Heart left ventricle (tissue), 16 donors: ENCODE measurements around the gene IFNA21. TPM values are rescaled to one million over a fixed set of nuclear protein-coding genes. Genes with fewer than 3 reads are reported as not detected.
A peak's percentile ranks its signal among the peaks of the same experiment; 100 is the strongest.
"Not testable (repeated sequence)": the region's sequence is repeated elsewhere in the genome, so short reads cannot be mapped to it uniquely, and the experiment has no call there.

Source experiments
- ATAC-seq, 4 donors: fragments of 200-7000 bp; cut with Tn5 transposase; one replicate each; pipeline ENCODE4 v1.9.1; 2020 to 2022; ENCODE audit warnings: moderate library complexity in 4 of 4, mild to moderate bottlenecking in 3 of 4, moderate number of reproducible peaks in 1 of 4
- DNase-seq, 5 donors: peaks; one replicate each; pipeline ENCODE4 v3.0.0-alpha.2; 2020
- H3K27ac ChIP-seq, 12 donors: fragments of 200-600 bp; sonication (generic) in 4 of 12; one replicate each; pipeline versions ENCODE4 v1.5.0 to v1.8.0; 2016 to 2022; ENCODE audit warnings: mild to moderate bottlenecking in 2 of 12
- H3K27me3 ChIP-seq, 9 donors: fragments of 200-600 bp; sonication (generic) in 2 of 9; one replicate each; pipeline versions ENCODE4 v1.5.1 to v1.8.0; 2016 to 2022; ENCODE audit warnings: mild to moderate bottlenecking in 3 of 9
- H3K36me3 ChIP-seq, 9 donors: fragments of 200-600 bp; sonication (generic) in 2 of 9; one replicate each; pipeline versions ENCODE4 v1.5.0 to v1.8.0; 2018 to 2022; ENCODE audit warnings: mild to moderate bottlenecking in 2 of 9
- H3K4me1 ChIP-seq, 12 donors: fragments of 200-600 bp; sonication (generic) in 4 of 12; one replicate each; pipeline versions ENCODE4 v1.5.0 to v1.8.0; 2016 to 2022; ENCODE audit warnings: mild to moderate bottlenecking in 3 of 12
- H3K4me3 ChIP-seq, 12 donors: fragments of 200-600 bp; sonication (generic) in 4 of 12; one replicate each; pipeline versions ENCODE4 v1.5.0 to v1.8.0; 2017 to 2022; ENCODE audit warnings: mild to moderate bottlenecking in 9 of 12, moderate library complexity in 4 of 12
- H3K9me3 ChIP-seq, 12 donors: fragments of 200-600 bp; sonication (generic) in 4 of 12; one replicate each; pipeline versions ENCODE4 v1.5.0 to v1.8.0; 2016 to 2022; ENCODE audit warnings: mild to moderate bottlenecking in 1 of 12
- CTCF ChIP-seq, 12 donors: fragments of 200-600 bp; sonication (generic) in 4 of 12; IDR thresholded peaks; one replicate each; pipeline versions ENCODE4 v1.5.0 to v1.8.0; 2018 to 2022; ENCODE audit warnings: antibody characterized with exemption in 12 of 12, mild to moderate bottlenecking in 5 of 12
- POLR2A ChIP-seq, 2 donors: fragments of 450-650 bp; IDR thresholded peaks; one replicate each; pipeline ENCODE4 v1.6.1; 2017; ENCODE audit warnings: antibody characterized with exemption in 2 of 2, mild to moderate bottlenecking in 2 of 2, moderate library complexity in 2 of 2
- WGBS, 4 donors: extraction: QIAGEN DNeasy Blood & Tissue Kit in 2 of 4; methylation state at CpG; one replicate each; pipeline versions ENCODE4 v1.1.5 to v1.1.7; 2013 to 2018; 5-methylcytosine and 5-hydroxymethylcytosine counted together
- intact Hi-C, 10 donors: fragments of 100-400 bp; cut with DNase I; formaldehyde crosslinking; loops; one replicate each; pipeline versions ENCODE4 v1.11.1 to v1.14.2; 2022
- long read RNA-seq, 3 donors: library from polyadenylated mRNA; unstranded; transcript quantifications; one replicate each; pipeline ENCODE4 v2.0.0, GENCODE V29; 2020 to 2021
- polyA plus RNA-seq, 2 donors: library from polyadenylated mRNA; stranded (reverse); fragments of 200-250 nt; gene quantifications; one replicate each; pipeline ENCODE4 v1.2.3, GENCODE V29; 2013
- total RNA-seq, 9 donors: library from RNA; depleted of rRNA in 2 of 9; stranded (reverse); fragments of >200 nt in 2 of 9; fragmentation: NEBNext Ultra II Directional in 3 of 9; extraction: Animal tissue kit (Norgen Biotek cat#: 25700) in 3 of 9; gene quantifications; one replicate each; pipeline versions ENCODE4 v1.1.0 to v1.2.4, GENCODE V29; 2016 to 2023
- donor health status: ischemic (EF 13 %, LVEDD 7.1; RV severe dilation, severe dysfunction).
- donor health status: healthy with polysubstance abuse.
- donor health status: DM: no; HTN: yes; CAD: no.
- donor health status: DM: no; HTN: no; CAD: no.
- donor health status: ischemic (EF 25% LVEDD 6.9; RV normal size, moderate dysfunction).
- donor health status: ischemic (EF 25% LVEDD 5.7; RV mildly dilated, moderate dysfunction).
- donor health status: healthy.
- donor health status: DM: yes; HTN: yes; CAD: no.
- donor health status: ischemic (EF 35%, LVEDD 5.7; RV mildly dilated, moderate dysfunction).
- donor health status: nonischemic (EF 11% LVEDD 7.7; RV severe dilation, severe dysfunction).
- donor health status: DM: yes; HTN: yes; CAD: no.
- donor health status: PGD.
- donor health status: ischemic (EF 29% LVEDD 5.4; RV normal size, mild dysfunction).
- donor health status: nonischemic (EF 23%, LVEDD 6.1; RV moderate dilation, normal function).

Gene IFNA21
- total RNA-seq (not detected), polyA plus RNA-seq (not detected)
- long read RNA-seq, donor 1, result 0 reads
- long read RNA-seq, donor 2, result 0 reads
- long read RNA-seq, donor 3, result 0 reads

DNA sequence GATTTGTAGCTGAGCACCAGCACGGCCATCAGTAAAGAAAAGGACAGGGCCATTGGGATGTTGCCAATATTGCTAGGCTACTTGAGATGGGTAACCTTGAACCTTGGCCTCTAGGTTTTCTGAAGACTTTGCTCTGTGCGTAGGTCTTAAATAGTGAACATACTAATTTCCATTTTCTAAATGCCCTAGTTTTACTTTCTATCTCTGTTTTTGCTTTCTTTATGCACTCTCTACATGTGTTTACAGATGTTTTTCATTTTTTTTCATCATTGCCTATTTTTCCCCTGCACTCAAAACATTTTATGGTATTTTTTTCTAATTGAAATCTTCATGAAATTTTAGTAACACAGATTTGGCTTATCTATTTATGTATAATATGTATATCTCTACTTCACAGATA is at the start of gene IFNA21:
TSS of gene IFNA21 (minus strand) at position 101 of the 400 bp plus-strand sequence. CDS start at position 53, 48 bp downstream.
- H3K4me1 ChIP-seq, H3K4me3 ChIP-seq, H3K9me3 ChIP-seq, DNase-seq, H3K36me3 ChIP-seq, H3K27me3 ChIP-seq, ATAC-seq, H3K27ac ChIP-seq, intact Hi-C loops: not testable (repeated sequence)
- WGBS, 4 donors, result 82 to 91% (median 84%) methylated on average over 2 of the region's 2 CpGs

- H3K27me3 ChIP-seq, H3K9me3 ChIP-seq, H3K4me3 ChIP-seq, H3K36me3 ChIP-seq, H3K4me1 ChIP-seq, H3K27ac ChIP-seq, intact Hi-C loops, ATAC-seq, DNase-seq: not testable (repeated sequence)
- WGBS, 4 donors, result 21 to 38% (median 29%) methylated on average over 5 of the region's 5 CpGs
- TF ChIP-seq CTCF (IDR thresholded peaks at IDR 0.05), result peak in 7 of 12 donors; percentile 5 to 36 (median 24)
Measured at GRCh38 chr9:21213411-21214326, 47.2 kb upstream of the IFNA21 start.

DNA sequence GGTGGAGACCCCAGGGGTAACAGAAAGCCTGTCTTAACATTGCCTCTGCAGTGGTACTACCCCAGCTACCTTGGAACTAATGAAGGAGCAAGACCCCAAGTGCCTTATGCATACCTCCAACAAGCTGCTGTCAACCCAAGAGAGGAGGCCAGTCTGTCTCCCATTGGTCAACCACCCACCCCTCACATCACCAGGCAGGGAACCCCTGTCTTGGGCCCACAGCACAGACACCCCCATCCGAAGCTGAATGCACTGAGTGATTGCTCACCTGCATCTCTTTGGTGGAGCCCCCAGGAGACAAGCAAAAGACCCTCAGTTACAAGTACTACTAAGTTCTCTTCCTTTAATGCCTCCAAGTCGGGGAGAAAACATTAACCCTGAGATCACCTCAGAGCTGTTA is 45.7 kb upstream of the IFNA21 start:
- H3K36me3 ChIP-seq, ATAC-seq, H3K4me1 ChIP-seq, H3K27ac ChIP-seq, intact Hi-C loops, H3K9me3 ChIP-seq, H3K4me3 ChIP-seq, H3K27me3 ChIP-seq, DNase-seq: not testable (repeated sequence)
- WGBS, 4 donors, result 57 to 78% (median 62%) methylated on average over 1 to 2 of the region's 2 CpGs

DNA sequence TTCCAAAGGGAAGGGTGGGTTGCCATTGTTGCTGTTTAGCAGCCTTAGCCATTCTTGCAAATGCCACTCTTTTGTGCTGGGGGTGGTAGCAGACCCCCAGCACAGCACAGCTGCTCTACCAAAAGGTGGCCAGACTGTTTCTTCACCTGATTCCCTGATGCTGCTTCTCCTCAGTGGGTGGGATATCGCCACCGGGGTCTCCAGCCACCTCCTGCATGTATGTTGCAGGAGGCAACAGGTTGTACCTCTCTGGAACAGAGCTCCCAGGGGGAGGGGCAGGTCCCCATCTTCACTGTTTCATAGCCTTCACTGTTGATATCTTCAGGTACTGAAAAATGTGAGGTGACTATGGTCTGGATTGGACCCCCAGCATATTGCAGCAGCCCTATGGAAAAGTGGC is 44.3 kb upstream of the IFNA21 start:
- H3K4me1 ChIP-seq, intact Hi-C loops, H3K36me3 ChIP-seq, H3K4me3 ChIP-seq, H3K9me3 ChIP-seq, DNase-seq, H3K27ac ChIP-seq, H3K27me3 ChIP-seq, ATAC-seq: not testable (repeated sequence)
- 80 to 90% (median 85%) methylated on average over 2 of the region's 2 CpGs; no CpG with 5 or more reads in 1 of the 4 donors for WGBS, 4 donors

DNA sequence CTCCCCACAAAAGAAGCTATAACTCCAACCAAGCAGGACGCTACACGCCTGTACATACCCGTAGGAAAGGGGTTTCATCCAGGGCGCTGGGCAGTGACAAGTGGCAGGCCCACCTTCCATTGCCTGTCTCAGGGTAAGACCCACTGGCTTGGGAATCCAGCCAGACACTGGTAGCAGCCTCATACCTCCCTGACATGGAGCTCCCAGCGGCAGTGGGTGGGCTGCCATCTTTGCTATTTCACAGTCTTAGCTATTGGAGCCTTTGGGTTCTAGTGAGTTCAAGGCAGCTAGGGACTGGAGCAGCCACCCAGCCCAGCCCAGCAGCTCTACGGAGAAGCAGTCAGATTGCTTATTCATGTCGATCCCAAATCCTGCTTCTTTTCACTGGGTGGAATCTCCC is 43.9 kb upstream of the IFNA21 start:
- no peaks in the 10 kb centered on the region for H3K36me3 ChIP-seq
- no peaks in the 10 kb centered on the region for H3K4me1 ChIP-seq
- intact Hi-C loops, result no loop called here
- DNase-seq (no peak), ATAC-seq (no peak)
- H3K9me3 ChIP-seq, result no peaks in the 10 kb centered on the region
- 83 to 90% (median 85%) methylated on average over 7 of the region's 7 CpGs for WGBS, 4 donors
- TF ChIP-seq CTCF (IDR thresholded peaks at IDR 0.05) (no peak), POLR2A (IDR thresholded peaks at IDR 0.05) (no peak)
- no peak overlapping the region for H3K27ac ChIP-seq
- no peaks in the 10 kb centered on the region for H3K27me3 ChIP-seq
- no peak overlapping the region for H3K4me3 ChIP-seq

DNA sequence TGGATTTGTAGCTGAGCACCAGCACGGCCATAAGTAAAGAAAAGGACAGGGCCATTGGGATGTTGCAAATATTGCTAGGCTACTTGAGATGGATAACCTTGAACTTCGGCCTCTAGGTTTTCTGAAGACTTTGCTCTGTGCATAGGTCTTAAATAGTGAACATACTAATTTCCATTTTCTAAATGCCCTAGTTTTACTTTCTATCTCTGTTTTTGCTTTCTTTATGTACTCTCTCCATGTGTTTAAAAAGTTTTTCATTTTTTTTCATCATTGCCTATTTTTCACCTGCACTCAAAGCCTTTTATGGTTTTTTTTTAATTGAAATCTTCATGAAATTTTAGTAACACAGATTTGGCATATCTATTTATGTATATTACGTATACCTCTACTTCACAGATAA is 40.6 kb upstream of the IFNA21 start, which contains the start of gene IFNA10:
TSS of gene IFNA10 (minus strand) at position 101 of the 400 bp plus-strand sequence. CDS start at position 55, 46 bp downstream.
- H3K36me3 ChIP-seq, ATAC-seq, H3K27ac ChIP-seq, H3K4me3 ChIP-seq, H3K9me3 ChIP-seq, H3K27me3 ChIP-seq, intact Hi-C loops, DNase-seq, H3K4me1 ChIP-seq: not testable (repeated sequence)
- 87 to 90% (median 89%) methylated on average over 3 of the region's 3 CpGs for WGBS, 4 donors
